HL-60 (cell line): ENCODE data around the gene TRIM14.

ENCODE experiments used
- DNase-seq, 2 experiments: peaks; one replicate each; pipeline ENCODE4 v3.0.0-alpha.2; 2010 to 2020; ENCODE audit warnings: low read depth in 1 of 2, low spot score in 1 of 2
- H3K27ac ChIP-seq: fragments of 250-450 bp; sonication (Bioruptor Pico); replicated peaks from 2 replicates; pipeline ENCODE4 v1.5.1; 2020; ENCODE audit warnings: mild to moderate bottlenecking, moderate library complexity
- H3K27me3 ChIP-seq: fragments of 250-450 bp; sonication (Bioruptor Pico); 2 replicates; pipeline ENCODE4 v1.5.1; 2021; ENCODE audit warnings: mild to moderate bottlenecking, moderate library complexity; ENCODE audit not compliant: insufficient read depth, poor library complexity, severe bottlenecking
- H3K4me3 ChIP-seq: replicated peaks from 2 replicates; pipeline ENCODE4 v1.5.1; 2011; ENCODE audit warnings: mild to moderate bottlenecking, control low read depth, low read length; ENCODE audit not compliant: insufficient read depth
- GABPA ChIP-seq: IDR thresholded peaks from 2 replicates; pipeline ENCODE4 v1.6.1; 2012; ENCODE audit warnings: low read depth
- POLR2AphosphoS5 ChIP-seq: IDR thresholded peaks from 2 replicates; pipeline ENCODE4 v1.6.1; 2012; ENCODE audit warnings: low read depth
- SPI1 ChIP-seq: IDR thresholded peaks from 2 replicates; pipeline ENCODE4 v1.6.1; 2012; ENCODE audit warnings: low read depth, mild to moderate bottlenecking, borderline replicate concordance
- TF ChIP-seq, protein P1 (sequence below): IDR thresholded peaks from 2 replicates; pipeline ENCODE4 v1.6.1; 2012; ENCODE audit warnings: low read depth; ENCODE audit not compliant: insufficient replicate concordance
- TF ChIP-seq, protein P2 (sequence below): IDR thresholded peaks from one replicate; pipeline ENCODE4 v1.5.1; 2011; ENCODE audit warnings: low read length, control low read depth, inconsistent platforms; ENCODE audit not compliant: insufficient read depth

TRIM14 gene

DNA sequence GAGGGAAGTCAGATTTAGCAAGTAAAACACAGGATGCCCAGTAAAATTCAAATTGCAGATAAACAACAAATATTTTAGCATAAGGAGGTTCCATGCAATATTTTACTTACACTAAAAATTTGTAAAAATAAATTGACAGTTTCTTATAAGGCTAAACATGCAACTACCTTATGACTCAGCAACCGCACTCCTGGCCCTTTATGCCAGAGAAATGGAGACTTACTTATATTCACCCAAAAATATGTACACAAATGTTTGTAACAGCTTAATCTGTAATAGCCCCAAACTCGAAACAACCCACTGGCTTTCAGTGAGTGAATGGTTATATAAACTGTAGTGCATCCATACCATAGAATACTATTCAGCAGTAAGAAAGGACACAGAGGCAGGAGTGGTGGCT lies 28.6 kb upstream of the TRIM14 start:
- Histone ChIP-seq H3K4me3 (no peak overlapping the region), H3K27me3 (no peaks in the 10 kb centered on the region), H3K27ac (peak overlapping the region; percentile 9; the same call in 1 of the 2 replicates)
- DNase-seq: no peak
- TF ChIP-seq POLR2AphosphoS5 (no peak), GABPA (no peak), SPI1 (no peak)
- TF ChIP-seq, protein P1, sequence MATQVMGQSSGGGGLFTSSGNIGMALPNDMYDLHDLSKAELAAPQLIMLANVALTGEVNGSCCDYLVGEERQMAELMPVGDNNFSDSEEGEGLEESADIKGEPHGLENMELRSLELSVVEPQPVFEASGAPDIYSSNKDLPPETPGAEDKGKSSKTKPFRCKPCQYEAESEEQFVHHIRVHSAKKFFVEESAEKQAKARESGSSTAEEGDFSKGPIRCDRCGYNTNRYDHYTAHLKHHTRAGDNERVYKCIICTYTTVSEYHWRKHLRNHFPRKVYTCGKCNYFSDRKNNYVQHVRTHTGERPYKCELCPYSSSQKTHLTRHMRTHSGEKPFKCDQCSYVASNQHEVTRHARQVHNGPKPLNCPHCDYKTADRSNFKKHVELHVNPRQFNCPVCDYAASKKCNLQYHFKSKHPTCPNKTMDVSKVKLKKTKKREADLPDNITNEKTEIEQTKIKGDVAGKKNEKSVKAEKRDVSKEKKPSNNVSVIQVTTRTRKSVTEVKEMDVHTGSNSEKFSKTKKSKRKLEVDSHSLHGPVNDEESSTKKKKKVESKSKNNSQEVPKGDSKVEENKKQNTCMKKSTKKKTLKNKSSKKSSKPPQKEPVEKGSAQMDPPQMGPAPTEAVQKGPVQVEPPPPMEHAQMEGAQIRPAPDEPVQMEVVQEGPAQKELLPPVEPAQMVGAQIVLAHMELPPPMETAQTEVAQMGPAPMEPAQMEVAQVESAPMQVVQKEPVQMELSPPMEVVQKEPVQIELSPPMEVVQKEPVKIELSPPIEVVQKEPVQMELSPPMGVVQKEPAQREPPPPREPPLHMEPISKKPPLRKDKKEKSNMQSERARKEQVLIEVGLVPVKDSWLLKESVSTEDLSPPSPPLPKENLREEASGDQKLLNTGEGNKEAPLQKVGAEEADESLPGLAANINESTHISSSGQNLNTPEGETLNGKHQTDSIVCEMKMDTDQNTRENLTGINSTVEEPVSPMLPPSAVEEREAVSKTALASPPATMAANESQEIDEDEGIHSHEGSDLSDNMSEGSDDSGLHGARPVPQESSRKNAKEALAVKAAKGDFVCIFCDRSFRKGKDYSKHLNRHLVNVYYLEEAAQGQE: no peak
- TF ChIP-seq, protein P2, sequence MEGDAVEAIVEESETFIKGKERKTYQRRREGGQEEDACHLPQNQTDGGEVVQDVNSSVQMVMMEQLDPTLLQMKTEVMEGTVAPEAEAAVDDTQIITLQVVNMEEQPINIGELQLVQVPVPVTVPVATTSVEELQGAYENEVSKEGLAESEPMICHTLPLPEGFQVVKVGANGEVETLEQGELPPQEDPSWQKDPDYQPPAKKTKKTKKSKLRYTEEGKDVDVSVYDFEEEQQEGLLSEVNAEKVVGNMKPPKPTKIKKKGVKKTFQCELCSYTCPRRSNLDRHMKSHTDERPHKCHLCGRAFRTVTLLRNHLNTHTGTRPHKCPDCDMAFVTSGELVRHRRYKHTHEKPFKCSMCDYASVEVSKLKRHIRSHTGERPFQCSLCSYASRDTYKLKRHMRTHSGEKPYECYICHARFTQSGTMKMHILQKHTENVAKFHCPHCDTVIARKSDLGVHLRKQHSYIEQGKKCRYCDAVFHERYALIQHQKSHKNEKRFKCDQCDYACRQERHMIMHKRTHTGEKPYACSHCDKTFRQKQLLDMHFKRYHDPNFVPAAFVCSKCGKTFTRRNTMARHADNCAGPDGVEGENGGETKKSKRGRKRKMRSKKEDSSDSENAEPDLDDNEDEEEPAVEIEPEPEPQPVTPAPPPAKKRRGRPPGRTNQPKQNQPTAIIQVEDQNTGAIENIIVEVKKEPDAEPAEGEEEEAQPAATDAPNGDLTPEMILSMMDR: no peak

DNA sequence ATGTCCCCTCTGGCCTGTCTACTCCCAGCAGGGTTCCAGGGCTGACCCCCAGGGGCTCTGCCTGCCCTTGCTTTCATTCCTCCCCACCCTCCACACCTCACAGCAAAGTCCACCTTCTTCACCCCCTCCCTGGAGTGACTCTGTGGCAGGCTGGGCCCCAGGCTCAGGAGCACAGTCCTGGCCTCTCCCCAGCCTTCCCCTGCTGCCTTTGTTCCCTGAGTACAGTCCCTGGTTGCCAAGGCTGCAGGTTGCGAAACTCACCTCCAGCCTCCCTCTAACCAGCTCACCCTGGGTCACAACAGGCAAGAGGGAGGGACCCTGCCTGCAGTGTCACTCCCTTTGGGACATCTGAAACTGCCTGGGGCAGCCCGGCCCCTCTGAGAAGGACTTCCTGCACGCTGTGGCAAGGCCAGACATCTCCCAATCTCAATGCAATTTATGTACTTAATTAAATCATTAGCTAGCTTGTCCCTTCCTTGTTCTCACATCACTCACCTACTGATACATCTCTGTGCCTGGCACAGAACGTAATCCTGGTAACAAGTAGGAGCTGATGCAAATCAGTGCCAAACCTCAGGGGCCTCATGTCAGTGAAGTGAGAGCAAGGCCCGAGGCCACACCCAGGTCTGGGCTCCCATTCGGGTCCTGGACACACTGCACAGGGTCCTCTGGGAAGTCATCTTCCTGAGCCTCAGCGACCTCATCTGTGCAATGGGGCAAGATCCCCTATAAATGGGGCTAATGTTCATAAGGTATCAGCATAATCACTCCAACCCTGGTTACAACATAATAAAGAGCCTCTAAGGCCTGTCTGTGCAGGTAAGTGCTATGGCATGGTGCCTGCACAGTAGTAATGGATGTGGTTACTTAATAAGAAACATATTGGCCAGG lies 27.3 kb upstream of the TRIM14 start:
- peak; percentile 89 to 92 for DNase-seq
- Histone ChIP-seq H3K27ac (peak overlapping the region; percentile 70), H3K4me3 (no peak overlapping the region), H3K27me3 (no peaks in the 10 kb centered on the region)
- no peak for TF ChIP-seq POLR2AphosphoS5
- TF ChIP-seq, protein P1: no peak
- TF ChIP-seq, protein P2: no peak
- no peak for TF ChIP-seq SPI1
- no peak for TF ChIP-seq GABPA

DNA sequence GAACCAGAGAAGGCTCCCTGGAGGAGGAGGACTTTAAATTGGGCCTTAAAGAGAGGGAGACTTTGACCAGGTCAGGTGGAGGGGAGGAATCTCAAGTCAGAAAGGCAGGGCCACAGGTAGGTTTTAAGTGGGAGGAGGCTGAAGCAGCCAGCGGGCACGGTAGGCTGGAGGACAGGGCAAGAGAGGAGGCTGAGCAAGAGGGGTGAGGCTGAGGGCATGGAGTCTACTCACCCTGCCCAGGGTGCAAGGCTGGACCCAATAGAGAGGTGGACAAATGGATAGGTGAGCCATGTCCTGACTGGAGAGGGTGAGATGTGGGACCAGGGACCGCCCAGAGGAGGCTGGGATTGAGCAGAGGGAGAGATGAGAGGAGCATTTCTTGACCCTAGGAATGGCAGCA lies 25.6 kb upstream of the TRIM14 start:
- TF ChIP-seq GABPA (no peak), SPI1 (no peak), POLR2AphosphoS5 (no peak)
- TF ChIP-seq, protein P1: no peak
- TF ChIP-seq, protein P2: no peak
- Histone ChIP-seq H3K27ac (no peak overlapping the region), H3K4me3 (no peak overlapping the region), H3K27me3 (no peaks in the 10 kb centered on the region)
- no peak for DNase-seq
